ENCODE results near the gene LLCFC1.

DNA sequence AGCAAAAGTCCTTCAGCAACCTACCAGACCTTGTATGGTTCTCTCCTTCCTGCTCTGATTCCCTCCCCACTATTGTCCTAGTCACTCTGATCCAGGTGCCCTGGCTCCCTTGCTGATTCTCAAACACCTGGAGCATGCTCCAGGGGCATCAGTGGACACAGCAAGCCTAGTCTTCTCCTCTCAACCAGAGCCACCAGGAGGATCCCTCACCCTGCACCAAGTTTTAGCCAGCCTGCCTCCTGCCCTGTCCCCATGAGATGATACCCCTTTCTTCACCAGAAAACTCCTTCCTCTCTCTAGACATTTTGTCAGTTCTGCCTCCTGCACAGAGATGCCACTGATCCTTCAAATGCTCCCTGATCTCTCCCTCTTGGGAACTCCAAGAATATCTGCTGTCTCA, 11.0 kb downstream of the LLCFC1 start:
- TF ChIP-seq TAF1 (IDR thresholded peaks at IDR 0.05; ENCODE audit: borderline replicate concordance, insufficient read depth, low read length): no peak
- no peak for TF ChIP-seq POLR2AphosphoS5 (IDR thresholded peaks at IDR 0.05; ENCODE audit: low read depth, low read length)
